ENCODE measurements around the gene ADAMTSL4. TPM values are rescaled to one million over a fixed set of nuclear protein-coding genes. Genes with fewer than 3 reads are reported as not detected.

Gene ADAMTSL4
- total RNA-seq, 4 donors from 2014 or later, result 7.2 to 22.7 (median 18.0) TPM

GRCh38 chr1:150511551-150511950 lies 37.7 kb upstream of the ADAMTSL4 start:
- Histone ChIP-seq H3K9me3 (no peaks in the 10 kb centered on the region), H3K4me3 (no peak overlapping the region), H3K27ac (no peak overlapping the region), H3K4me1 (peaks cover 58% of the 10 kb centered on the region), H3K27me3 (no peaks in the 10 kb centered on the region), H3K36me3 (peaks cover 20% of the 10 kb centered on the region)
- DNase-seq (ENCODE audit: low spot score in 2 of 2), result no peak
- TF ChIP-seq POLR2AphosphoS5 (IDR thresholded peaks at IDR 0.05) (no peak), EP300 (IDR thresholded peaks at IDR 0.05) (no peak), POLR2A (IDR thresholded peaks at IDR 0.05) (no peak)
- TF ChIP-seq, protein P1, sequence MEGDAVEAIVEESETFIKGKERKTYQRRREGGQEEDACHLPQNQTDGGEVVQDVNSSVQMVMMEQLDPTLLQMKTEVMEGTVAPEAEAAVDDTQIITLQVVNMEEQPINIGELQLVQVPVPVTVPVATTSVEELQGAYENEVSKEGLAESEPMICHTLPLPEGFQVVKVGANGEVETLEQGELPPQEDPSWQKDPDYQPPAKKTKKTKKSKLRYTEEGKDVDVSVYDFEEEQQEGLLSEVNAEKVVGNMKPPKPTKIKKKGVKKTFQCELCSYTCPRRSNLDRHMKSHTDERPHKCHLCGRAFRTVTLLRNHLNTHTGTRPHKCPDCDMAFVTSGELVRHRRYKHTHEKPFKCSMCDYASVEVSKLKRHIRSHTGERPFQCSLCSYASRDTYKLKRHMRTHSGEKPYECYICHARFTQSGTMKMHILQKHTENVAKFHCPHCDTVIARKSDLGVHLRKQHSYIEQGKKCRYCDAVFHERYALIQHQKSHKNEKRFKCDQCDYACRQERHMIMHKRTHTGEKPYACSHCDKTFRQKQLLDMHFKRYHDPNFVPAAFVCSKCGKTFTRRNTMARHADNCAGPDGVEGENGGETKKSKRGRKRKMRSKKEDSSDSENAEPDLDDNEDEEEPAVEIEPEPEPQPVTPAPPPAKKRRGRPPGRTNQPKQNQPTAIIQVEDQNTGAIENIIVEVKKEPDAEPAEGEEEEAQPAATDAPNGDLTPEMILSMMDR (IDR thresholded peaks at IDR 0.05), result no peak
- WGBS, result 92% methylated on average over 11 of the region's 12 CpGs

GRCh38 chr1:150511985-150512660 lies 37.1 kb upstream of the ADAMTSL4 start:
- no peaks in the 10 kb centered on the region for H3K27me3 ChIP-seq
- 95% methylated on average over 17 of the region's 17 CpGs for WGBS
- H3K9me3 ChIP-seq, result no peaks in the 10 kb centered on the region
- H3K36me3 ChIP-seq, result peaks cover 14% of the 10 kb centered on the region
- H3K4me1 ChIP-seq, result peaks cover 60% of the 10 kb centered on the region
- no peak overlapping the region for H3K4me3 ChIP-seq
- TF ChIP-seq POLR2AphosphoS5 (IDR thresholded peaks at IDR 0.05) (no peak), EP300 (IDR thresholded peaks at IDR 0.05) (no peak), POLR2A (IDR thresholded peaks at IDR 0.05) (no peak)
- TF ChIP-seq, protein P1 (IDR thresholded peaks at IDR 0.05), result no peak
- H3K27ac ChIP-seq, result no peak overlapping the region
- no peak for DNase-seq (ENCODE audit: low spot score in 2 of 2)

GRCh38 chr1:150512846-150513245 lies 36.4 kb upstream of the ADAMTSL4 start:
- no peak for DNase-seq (ENCODE audit: low spot score in 2 of 2)
- Histone ChIP-seq H3K4me3 (no peak overlapping the region), H3K27me3 (no peaks in the 10 kb centered on the region), H3K36me3 (peaks cover 14% of the 10 kb centered on the region), H3K4me1 (peaks cover 55% of the 10 kb centered on the region), H3K9me3 (no peaks in the 10 kb centered on the region), H3K27ac (no peak overlapping the region)
- no peak for TF ChIP-seq POLR2AphosphoS5 (IDR thresholded peaks at IDR 0.05)
- TF ChIP-seq POLR2A (IDR thresholded peaks at IDR 0.05), result no peak
- 60% methylated on average over 2 of the region's 2 CpGs for WGBS

GRCh38 chr1:150513351-150513791 lies 35.8 kb upstream of the ADAMTSL4 start:
- Histone ChIP-seq H3K4me3 (no peak overlapping the region), H3K4me1 (peaks cover 50% of the 10 kb centered on the region), H3K27me3 (no peaks in the 10 kb centered on the region), H3K27ac (no peak overlapping the region), H3K36me3 (peaks cover 14% of the 10 kb centered on the region), H3K9me3 (no peaks in the 10 kb centered on the region)
- WGBS, result 60% methylated on average over 7 of the region's 7 CpGs
- no peak for TF ChIP-seq POLR2A (IDR thresholded peaks at IDR 0.05)
- no peak for TF ChIP-seq POLR2AphosphoS5 (IDR thresholded peaks at IDR 0.05)
- TF ChIP-seq, protein P1 (IDR thresholded peaks at IDR 0.05), result no peak
- TF ChIP-seq EP300 (IDR thresholded peaks at IDR 0.05), result no peak
- DNase-seq (ENCODE audit: low spot score in 2 of 2), result no peak

GRCh38 chr1:150514260-150514659 lies 34.9 kb upstream of the ADAMTSL4 start:
- no peak overlapping the region for H3K27ac ChIP-seq
- 94% methylated on average over 9 of the region's 9 CpGs for WGBS
- H3K4me1 ChIP-seq, result peaks cover 41% of the 10 kb centered on the region
- no peak for TF ChIP-seq POLR2A (IDR thresholded peaks at IDR 0.05)
- TF ChIP-seq POLR2AphosphoS5 (IDR thresholded peaks at IDR 0.05), result no peak
- TF ChIP-seq EP300 (IDR thresholded peaks at IDR 0.05), result no peak
- TF ChIP-seq, protein P1 (IDR thresholded peaks at IDR 0.05), result no peak
- H3K36me3 ChIP-seq, result peaks cover 14% of the 10 kb centered on the region
- DNase-seq (ENCODE audit: low spot score in 2 of 2), result no peak
- H3K27me3 ChIP-seq, result no peaks in the 10 kb centered on the region
- H3K9me3 ChIP-seq, result no peaks in the 10 kb centered on the region
- no peak overlapping the region for H3K4me3 ChIP-seq
